Endothelial cell of umbilical vein (primary cell): ENCODE results near the gene IFIT1B. TPM values are rescaled to one million over a fixed set of nuclear protein-coding genes. Genes with fewer than 3 reads are reported as not detected.

Experiments used
- BruUV-seq: library from RNA; stranded (reverse); fragments of 400-500 nt; replicated peaks from 2 replicates; lab custom pipeline; 2021; lab: Mats Ljungman, UMichigan
- CTCF ChIA-PET: fragments of 300-600, 350-600 bp; sonication (Branson Sonifier 250); formaldehyde crosslinking; loops from one replicate; lab custom pipeline; 2021; ENCODE audit warnings: antibody characterized with exemption, inconsistent platforms; lab: Charles Lee
- POLR2A ChIA-PET: fragments of 300-600, 350-600 bp; sonication (Branson Sonifier 250); formaldehyde crosslinking; loops from one replicate; lab custom pipeline; 2021; ENCODE audit warnings: antibody characterized with exemption, inconsistent platforms; lab: Charles Lee
- DNase-seq: peaks from one replicate; pipeline ENCODE4 v3.0.0-alpha.2; 2011; ENCODE audit warnings: low read depth, low spot score
- FAIRE-seq: peaks from 2 replicates; lab custom pipeline; 2011; peaks lifted over from hg19 to GRCh38; lab: Jason Lieb, UNC
- H2AFZ ChIP-seq: 2 replicates; pipeline ENCODE4 v1.6.0; 2012; ENCODE audit warnings: low read depth, low read length, control low read depth, inconsistent platforms
- H3K27ac ChIP-seq: 2 replicates; pipeline ENCODE4 v1.5.1; 2011; ENCODE audit warnings: low read depth, mild to moderate bottlenecking, control low read depth, low read length, moderate library complexity; ENCODE audit not compliant: insufficient read depth
- H3K27me3 ChIP-seq, 2 experiments: 2 replicates each; pipeline versions ENCODE4 v1.6.0 to v1.6.1; 2011; ENCODE audit warnings: low read length in 2 of 2, mixed read lengths in 1 of 2; ENCODE audit not compliant: control insufficient read depth in 2 of 2, insufficient read depth in 2 of 2
- H3K36me3 ChIP-seq, 2 experiments: 2 replicates in 1 of 2; 3 replicates in 1 of 2; pipeline ENCODE4 v1.5.1; 2011; ENCODE audit warnings: low read length in 2 of 2, mild to moderate bottlenecking in 1 of 2, moderate library complexity in 1 of 2; ENCODE audit not compliant: control insufficient read depth in 2 of 2, insufficient read depth in 2 of 2; ENCODE audit errors: extremely low read depth in 1 of 2
- H3K4me1 ChIP-seq: 3 replicates; pipeline ENCODE4 v1.5.1; 2011; ENCODE audit warnings: mild to moderate bottlenecking, low read length; ENCODE audit not compliant: control insufficient read depth, insufficient read depth; ENCODE audit errors: extremely low read depth
- H3K4me2 ChIP-seq: 2 replicates; pipeline ENCODE4 v1.6.1; 2011; ENCODE audit warnings: low read length, control low read depth, mixed read lengths; ENCODE audit not compliant: insufficient read depth
- H3K4me3 ChIP-seq, 3 experiments: fragments of 200-600 bp in 1 of 3; sonication (generic), shearing (Covaris generic) in 1 of 3; replicated peaks in 1 of 3; 2 replicates each; pipeline ENCODE4 v1.5.1; 2011 to 2016; ENCODE audit warnings: control low read depth in 3 of 3, low read length in 3 of 3, mild to moderate bottlenecking in 2 of 3, inconsistent platforms in 1 of 3, low read depth in 1 of 3, moderate library complexity in 1 of 3; ENCODE audit not compliant: insufficient read depth in 1 of 3
- H3K79me2 ChIP-seq: 2 replicates; pipeline ENCODE4 v1.6.0; 2012; ENCODE audit warnings: low read length, inconsistent platforms; ENCODE audit not compliant: control insufficient read depth, insufficient read depth
- H3K9ac ChIP-seq: replicated peaks from 2 replicates; pipeline ENCODE3; 2011; ENCODE audit warnings: low read length, control low read depth; ENCODE audit not compliant: insufficient read depth; ENCODE audit errors: extremely low read depth
- H3K9me1 ChIP-seq: replicated peaks from 3 replicates; pipeline ENCODE4 v1.6.0; 2011; ENCODE audit warnings: mild to moderate bottlenecking, low read length; ENCODE audit not compliant: control insufficient read depth, insufficient read depth; ENCODE audit errors: extremely low read depth
- H3K9me3 ChIP-seq: replicated peaks from 2 replicates; pipeline ENCODE4 v1.5.1; 2012; ENCODE audit warnings: low read length, inconsistent platforms; ENCODE audit not compliant: control insufficient read depth, insufficient read depth
- H4K20me1 ChIP-seq: replicated peaks from 2 replicates; pipeline ENCODE3; 2011; ENCODE audit warnings: mild to moderate bottlenecking, low read length; ENCODE audit not compliant: control insufficient read depth, insufficient read depth; ENCODE audit errors: extremely low read depth
- CTCF ChIP-seq, 2 donors: IDR thresholded peaks; 1 replicate in 1 of 2; 2 replicates in 1 of 2; pipeline ENCODE4 v1.5.1; 2011; ENCODE audit warnings: low read length in 2 of 2, mild to moderate bottlenecking in 2 of 2, moderate library complexity in 2 of 2, control low read depth in 1 of 2, inconsistent platforms in 1 of 2, low read depth in 1 of 2; ENCODE audit not compliant: insufficient read depth in 1 of 2; ENCODE audit errors: extremely low read depth in 1 of 2
- EZH2 ChIP-seq: IDR thresholded peaks from 2 replicates; pipeline ENCODE4 v1.6.1; 2012; ENCODE audit warnings: borderline replicate concordance, low read depth, mild to moderate bottlenecking, moderate library complexity, low read length, inconsistent platforms; ENCODE audit not compliant: severe bottlenecking
- FOS ChIP-seq: IDR thresholded peaks from 2 replicates; pipeline ENCODE4 v1.6.1; 2011; ENCODE audit warnings: mild to moderate bottlenecking, low read length, moderate library complexity, borderline replicate concordance; ENCODE audit not compliant: insufficient read depth
- GATA2 ChIP-seq: IDR thresholded peaks from 2 replicates; pipeline ENCODE4 v1.7.0; 2011; ENCODE audit warnings: low read depth, mild to moderate bottlenecking, moderate library complexity, mixed read lengths, low read length; ENCODE audit not compliant: insufficient read length, insufficient read depth
- JUN ChIP-seq: IDR thresholded peaks from 2 replicates; pipeline ENCODE4 v1.6.1; 2011; ENCODE audit warnings: borderline replicate concordance, low read depth; ENCODE audit not compliant: insufficient read length, insufficient read depth
- MAX ChIP-seq: IDR thresholded peaks from 2 replicates; pipeline ENCODE4 v1.6.1; 2011; ENCODE audit not compliant: insufficient read depth, insufficient read length
- MYC ChIP-seq: IDR thresholded peaks from one replicate; pipeline ENCODE4 v1.6.1; 2011; ENCODE audit warnings: mild to moderate bottlenecking, low read depth, low read length
- POLR2A ChIP-seq: IDR thresholded peaks from 2 replicates; pipeline ENCODE4 v1.6.1; 2012; ENCODE audit warnings: low read depth, mild to moderate bottlenecking, control low read depth, low read length
- POLR2AphosphoS5 ChIP-seq: IDR thresholded peaks from 2 replicates; pipeline ENCODE4 v1.6.1; 2012; ENCODE audit warnings: low read depth, mild to moderate bottlenecking, control low read depth, low read length, moderate library complexity; ENCODE audit not compliant: insufficient read depth
- dilution Hi-C: fragments of 300-500 bp; cut with MboI; formaldehyde crosslinking; loops from one replicate; pipeline ENCODE4 v1.15.0; 2019; ENCODE audit warnings: low sequenced_read_pairs; ENCODE audit not compliant: extremely low pct_ligation_motif_present
- intact Hi-C: fragments of 100-400 bp; cut with micrococcal nuclease; formaldehyde crosslinking; loops from one replicate; pipeline ENCODE4 v1.10.0; 2022
- polyA plus RNA-seq, 4 experiments: library from polyadenylated mRNA; depleted of rRNA in 3 of 4; stranded (reverse) in 3 of 4; unstranded in 1 of 4; fragments of >200 nt; gene quantifications; 2 replicates each; pipeline versions ENCODE4 v1.2.1 to v1.2.3, GENCODE V29; 2011 to 2012; ENCODE audit warnings: missing spikeins in 1 of 4
- total RNA-seq: library from RNA; stranded (reverse); gene quantifications from 2 replicates; pipeline ENCODE4 v1.2.3, GENCODE V29; 2021

Gene IFIT1B
- total and polyA plus RNA-seq, 2 donors (not counting 3 experiments of a cell fraction or from before 2014, with no cell fraction given) = not detected

GRCh38 chr10:89336241-89336640 lies 41.6 kb upstream of the IFIT1B start:
- Histone ChIP-seq H3K9me1 (no peaks in the 10 kb centered on the region), H4K20me1 (no peaks in the 10 kb centered on the region), H3K9ac (no peak overlapping the region), H3K4me2 (no peak overlapping the region), H3K27me3 (no peaks in the 10 kb centered on the region), H3K4me1 (peaks cover 4% of the 10 kb centered on the region), H3K4me3 (no peak overlapping the region), H3K27ac (no peak overlapping the region), H3K9me3 (no peaks in the 10 kb centered on the region), H2AFZ (no peak overlapping the region), H3K79me2 (no peaks in the 10 kb centered on the region), H3K36me3 (no peaks in the 10 kb centered on the region)
- no peak for FAIRE-seq
- TF ChIP-seq FOS (no peak), GATA2 (no peak), POLR2AphosphoS5 (no peak), EZH2 (no peak), POLR2A (no peak), JUN (no peak), MYC (no peak), MAX (no peak), CTCF (IDR thresholded peaks at IDR 0.05; ENCODE audit: extremely low read depth in 1 of 2, insufficient read depth in 1 of 2, low read depth in 1 of 2, low read length in 2 of 2) (no peak)
- no peak for DNase-seq
- dilution Hi-C loops (no loop called here), intact Hi-C loops (no loop called here)
- ChIA-PET POLR2A (no interaction called here), CTCF (no interaction called here)
- no TSS peak for BruUV-seq
